Measurements from ENCODE around the gene LCP2.

GRCh38 chr5:170232786-170233185 is 64.8 kb downstream of the LCP2 start, which contains the start of gene C5orf58:
- no peak for TF ChIP-seq POLR2A (IDR thresholded peaks at IDR 0.05)
- TF ChIP-seq CTCF (IDR thresholded peaks at IDR 0.05): no peak

All from adrenal gland (tissue), 5 donors.